ENCODE measurements around the gene CUX1.
"Not testable (repeated sequence)": the region's sequence is repeated elsewhere in the genome, so short reads cannot be mapped to it uniquely, and the experiment has no call there.

CUX1 gene

DNA sequence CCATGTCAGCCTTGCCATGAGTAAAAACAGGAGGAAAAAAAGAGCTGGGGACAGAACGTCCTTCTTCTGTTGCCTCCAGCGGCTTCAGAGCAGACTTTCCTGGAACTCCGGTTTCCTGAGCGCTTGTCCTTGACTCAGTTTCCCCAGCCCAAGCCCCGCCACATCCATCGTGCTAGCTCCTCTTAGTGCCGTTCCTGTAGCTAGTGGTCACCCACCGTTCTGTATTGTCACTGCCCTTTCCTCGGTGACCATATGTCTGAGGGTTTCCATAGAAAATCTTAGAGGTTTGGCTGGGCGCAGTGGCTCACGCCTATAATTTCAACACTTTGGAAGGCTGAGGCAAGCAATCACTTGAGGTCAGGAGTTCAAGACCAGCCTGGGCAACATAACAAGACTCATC is 100.1 kb downstream of the CUX1 start:
- Histone ChIP-seq H3K9ac (ENCODE audit: low read length) (no peak overlapping the region), H3K9me3 (ENCODE audit: control insufficient read depth, low read length) (no peaks in the 10 kb centered on the region), H3K36me3 (ENCODE audit: control insufficient read depth, insufficient read depth, low read length, severe bottlenecking) (peaks cover 17% of the 10 kb centered on the region), H3K4me1 (ENCODE audit: control insufficient read depth, insufficient read depth, low read length) (peaks cover 13% of the 10 kb centered on the region), H3K27me3 (replicated peaks; ENCODE audit: control insufficient read depth, insufficient read depth, low read length) (no peaks in the 10 kb centered on the region), H3K4me3 (ENCODE audit: low read length) (no peak overlapping the region)
- DNase-seq (ENCODE audit: low read depth) = no peak

GRCh38 chr7:101918426-101918825 is 101.0 kb downstream of the CUX1 start:
- Histone ChIP-seq H3K4me1 (ENCODE audit: control insufficient read depth, insufficient read depth, low read length) (peaks cover 10% of the 10 kb centered on the region), H3K36me3 (ENCODE audit: control insufficient read depth, insufficient read depth, low read length, severe bottlenecking) (peaks cover 17% of the 10 kb centered on the region), H3K9ac (ENCODE audit: low read length) (no peak overlapping the region), H3K27me3 (replicated peaks; ENCODE audit: control insufficient read depth, insufficient read depth, low read length) (no peaks in the 10 kb centered on the region), H3K4me3 (ENCODE audit: low read length) (no peak overlapping the region), H3K9me3 (ENCODE audit: control insufficient read depth, low read length) (no peaks in the 10 kb centered on the region)
- no peak for DNase-seq (ENCODE audit: low read depth)

GRCh38 chr7:101919363-101920115 is 102.1 kb downstream of the CUX1 start:
- Histone ChIP-seq H3K4me1 (ENCODE audit: control insufficient read depth, insufficient read depth, low read length) (peaks cover 3% of the 10 kb centered on the region), H3K9ac (ENCODE audit: low read length) (no peak overlapping the region), H3K27me3 (replicated peaks; ENCODE audit: control insufficient read depth, insufficient read depth, low read length) (no peaks in the 10 kb centered on the region), H3K36me3 (ENCODE audit: control insufficient read depth, insufficient read depth, low read length, severe bottlenecking) (peaks cover 17% of the 10 kb centered on the region), H3K4me3 (ENCODE audit: low read length) (no peak overlapping the region), H3K9me3 (ENCODE audit: control insufficient read depth, low read length) (no peaks in the 10 kb centered on the region)
- no peak for DNase-seq (ENCODE audit: low read depth)

DNA sequence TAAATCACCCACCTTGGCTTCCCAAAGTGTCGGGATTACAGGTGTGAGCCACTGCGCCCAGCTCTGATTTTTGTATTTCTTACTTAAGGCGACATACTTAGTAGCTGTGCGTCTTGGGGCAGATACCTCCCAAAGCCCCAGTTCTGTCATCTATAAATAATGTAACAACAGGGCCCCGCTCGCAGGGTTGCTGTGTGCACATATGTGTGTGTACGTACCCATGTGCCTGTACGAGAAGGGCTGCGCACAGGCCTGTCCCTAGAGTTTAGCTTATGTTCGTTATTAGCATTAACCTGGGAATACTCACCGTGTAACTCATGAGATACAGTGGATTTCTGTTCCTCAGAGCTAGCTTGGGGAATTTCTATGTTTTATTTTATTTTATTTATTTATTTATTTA is 103.6 kb downstream of the CUX1 start:
- Histone ChIP-seq H3K9ac (ENCODE audit: low read length) (no peak overlapping the region), H3K4me1 (ENCODE audit: control insufficient read depth, insufficient read depth, low read length) (peaks cover 3% of the 10 kb centered on the region), H3K36me3 (ENCODE audit: control insufficient read depth, insufficient read depth, low read length, severe bottlenecking) (peaks cover 17% of the 10 kb centered on the region), H3K4me3 (ENCODE audit: low read length) (no peak overlapping the region), H3K9me3 (ENCODE audit: control insufficient read depth, low read length) (no peaks in the 10 kb centered on the region), H3K27me3 (replicated peaks; ENCODE audit: control insufficient read depth, insufficient read depth, low read length) (no peaks in the 10 kb centered on the region)
- DNase-seq (ENCODE audit: low read depth) = no peak

- H3K4me1 ChIP-seq (ENCODE audit: control insufficient read depth, insufficient read depth, low read length); H3K4me3 ChIP-seq (ENCODE audit: low read length); H3K9me3 ChIP-seq (ENCODE audit: control insufficient read depth, low read length); H3K9ac ChIP-seq (ENCODE audit: low read length); H3K27me3 ChIP-seq (replicated peaks; ENCODE audit: control insufficient read depth, insufficient read depth, low read length): not testable (repeated sequence)
- peaks cover 13% of the 10 kb centered on the region for H3K36me3 ChIP-seq (ENCODE audit: control insufficient read depth, insufficient read depth, low read length, severe bottlenecking)
- DNase-seq (ENCODE audit: low read depth) = peak; percentile 29
Measured at GRCh38 chr7:101921546-101922489, 104.4 kb downstream of the CUX1 start.

DNA sequence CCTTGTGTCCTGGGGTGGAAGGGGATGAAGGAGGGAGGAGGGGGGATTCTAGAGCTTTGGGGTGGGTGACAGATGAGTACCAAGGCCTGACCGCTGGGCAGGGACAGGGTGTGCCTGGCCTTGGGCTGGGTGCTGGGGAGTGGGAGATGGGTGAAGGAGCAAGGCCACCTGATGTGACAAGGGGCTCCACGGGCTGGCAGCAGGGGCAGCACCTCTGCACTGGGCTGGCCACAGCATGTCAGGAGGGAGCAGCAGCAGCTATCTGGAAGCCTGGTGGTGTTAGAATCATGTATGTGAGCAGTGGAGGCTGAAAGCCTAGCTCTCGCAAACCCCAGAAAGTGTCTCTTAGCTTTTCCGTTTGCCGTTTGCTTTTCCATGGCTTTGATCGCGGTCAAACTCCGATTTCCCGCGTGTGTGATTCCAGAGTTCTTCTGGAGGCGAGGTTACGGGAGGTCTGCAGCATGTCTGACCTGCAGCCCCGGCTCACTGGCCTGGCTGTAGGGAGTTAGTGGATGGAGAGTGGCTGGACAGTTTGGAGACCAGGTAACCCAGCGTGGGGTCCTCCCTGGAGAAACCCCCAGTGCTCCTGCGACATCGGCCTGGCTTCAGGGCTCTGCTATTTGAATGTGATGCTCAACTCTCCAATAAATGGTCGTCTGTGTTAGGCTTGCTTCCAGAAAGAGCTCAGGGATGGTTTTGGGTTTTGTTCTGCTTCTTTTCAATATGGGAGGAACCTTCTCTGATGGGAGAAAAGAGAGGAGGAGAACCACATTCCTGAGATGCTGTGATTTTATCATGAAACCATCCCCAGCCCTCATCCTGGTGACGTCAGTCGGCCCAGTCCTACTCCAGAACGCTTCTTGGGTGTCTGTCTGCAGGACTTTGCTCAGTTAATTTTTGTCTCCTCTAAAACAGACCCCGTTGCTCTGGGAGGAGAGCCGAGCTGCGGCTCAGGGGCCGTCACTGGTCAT is 105.5 kb downstream of the CUX1 start:
- no peaks in the 10 kb centered on the region for H3K4me1 ChIP-seq (ENCODE audit: control insufficient read depth, insufficient read depth, low read length)
- peaks cover 9% of the 10 kb centered on the region for H3K36me3 ChIP-seq (ENCODE audit: control insufficient read depth, insufficient read depth, low read length, severe bottlenecking)
- no peaks in the 10 kb centered on the region for H3K9me3 ChIP-seq (ENCODE audit: control insufficient read depth, low read length)
- H3K27me3 ChIP-seq (replicated peaks; ENCODE audit: control insufficient read depth, insufficient read depth, low read length) = no peaks in the 10 kb centered on the region
- DNase-seq (ENCODE audit: low read depth) = no peak
- H3K9ac ChIP-seq (ENCODE audit: low read length) = no peak overlapping the region
- no peak overlapping the region for H3K4me3 ChIP-seq (ENCODE audit: low read length)

DNA sequence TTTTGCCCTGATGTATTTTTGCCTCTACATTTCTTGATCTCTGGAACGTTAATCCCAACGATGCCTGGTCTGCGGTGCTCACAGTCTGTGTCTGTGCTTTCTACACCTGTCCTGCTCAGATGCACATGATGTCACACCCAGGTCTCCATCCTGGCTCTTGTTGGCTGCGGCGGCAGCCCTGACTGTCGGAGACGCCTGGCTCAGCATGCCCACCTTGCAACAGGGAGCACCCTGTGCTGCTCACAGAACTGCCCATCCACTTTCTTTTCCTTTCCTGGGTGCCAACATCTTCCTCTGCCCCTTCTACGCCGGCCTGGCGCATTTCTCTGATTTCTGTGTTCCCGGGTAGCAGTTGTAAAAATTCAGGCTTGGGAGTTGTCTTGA is 106.2 kb downstream of the CUX1 start:
- H3K27me3 ChIP-seq (replicated peaks; ENCODE audit: control insufficient read depth, insufficient read depth, low read length) = no peaks in the 10 kb centered on the region
- H3K36me3 ChIP-seq (ENCODE audit: control insufficient read depth, insufficient read depth, low read length, severe bottlenecking) = peaks cover 4% of the 10 kb centered on the region
- H3K9me3 ChIP-seq (ENCODE audit: control insufficient read depth, low read length) = no peaks in the 10 kb centered on the region
- H3K4me1 ChIP-seq (ENCODE audit: control insufficient read depth, insufficient read depth, low read length) = no peaks in the 10 kb centered on the region
- H3K9ac ChIP-seq (ENCODE audit: low read length) = no peak overlapping the region
- H3K4me3 ChIP-seq (ENCODE audit: low read length) = no peak overlapping the region
- no peak for DNase-seq (ENCODE audit: low read depth)

- DNase-seq (ENCODE audit: low read depth) = peak; percentile 62
- H3K4me1 ChIP-seq (ENCODE audit: control insufficient read depth, insufficient read depth, low read length) = no peaks in the 10 kb centered on the region
- no peak overlapping the region for H3K9ac ChIP-seq (ENCODE audit: low read length)
- H3K27me3 ChIP-seq (replicated peaks; ENCODE audit: control insufficient read depth, insufficient read depth, low read length) = no peaks in the 10 kb centered on the region
- peaks cover 3% of the 10 kb centered on the region for H3K36me3 ChIP-seq (ENCODE audit: control insufficient read depth, insufficient read depth, low read length, severe bottlenecking)
- no peak overlapping the region for H3K4me3 ChIP-seq (ENCODE audit: low read length)
- H3K9me3 ChIP-seq (ENCODE audit: control insufficient read depth, low read length) = no peaks in the 10 kb centered on the region
Measured at GRCh38 chr7:101924171-101924570, 106.7 kb downstream of the CUX1 start.

- H3K9me3 ChIP-seq (ENCODE audit: control insufficient read depth, low read length) = peaks cover 12% of the 10 kb centered on the region
- no peak for DNase-seq (ENCODE audit: low read depth)
- H3K4me3 ChIP-seq (ENCODE audit: low read length) = no peak overlapping the region
- H3K27me3 ChIP-seq (replicated peaks; ENCODE audit: control insufficient read depth, insufficient read depth, low read length) = no peaks in the 10 kb centered on the region
- no peaks in the 10 kb centered on the region for H3K4me1 ChIP-seq (ENCODE audit: control insufficient read depth, insufficient read depth, low read length)
- H3K36me3 ChIP-seq (ENCODE audit: control insufficient read depth, insufficient read depth, low read length, severe bottlenecking) = no peaks in the 10 kb centered on the region
- H3K9ac ChIP-seq (ENCODE audit: low read length) = no peak overlapping the region
Measured at GRCh38 chr7:101926265-101926664, 108.8 kb downstream of the CUX1 start.

DNA sequence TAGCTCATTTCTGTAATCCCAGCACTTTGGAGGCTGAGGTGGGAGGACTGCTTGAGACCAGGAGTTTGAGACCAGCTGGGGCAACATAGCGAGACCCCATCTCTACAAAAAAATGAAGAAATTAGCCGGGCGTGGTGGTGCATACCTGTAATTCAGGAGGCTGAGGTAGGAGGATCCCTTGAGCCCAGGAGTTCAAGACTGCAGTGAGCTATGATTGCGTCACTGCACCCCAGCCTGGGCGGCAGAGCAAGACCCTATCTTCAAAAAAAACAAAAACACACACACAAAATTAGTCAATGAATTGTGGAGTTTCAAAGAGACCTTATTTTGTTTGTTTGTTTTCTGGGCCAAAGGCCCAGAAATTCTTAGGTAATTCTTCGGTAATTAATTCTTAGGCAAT is 110.0 kb downstream of the CUX1 start:
- no peak for DNase-seq (ENCODE audit: low read depth)
- Histone ChIP-seq H3K36me3 (ENCODE audit: control insufficient read depth, insufficient read depth, low read length, severe bottlenecking) (no peaks in the 10 kb centered on the region), H3K4me3 (ENCODE audit: low read length) (no peak overlapping the region), H3K9ac (ENCODE audit: low read length) (no peak overlapping the region), H3K9me3 (ENCODE audit: control insufficient read depth, low read length) (peaks cover 12% of the 10 kb centered on the region), H3K4me1 (ENCODE audit: control insufficient read depth, insufficient read depth, low read length) (no peaks in the 10 kb centered on the region), H3K27me3 (replicated peaks; ENCODE audit: control insufficient read depth, insufficient read depth, low read length) (no peaks in the 10 kb centered on the region)

DNA sequence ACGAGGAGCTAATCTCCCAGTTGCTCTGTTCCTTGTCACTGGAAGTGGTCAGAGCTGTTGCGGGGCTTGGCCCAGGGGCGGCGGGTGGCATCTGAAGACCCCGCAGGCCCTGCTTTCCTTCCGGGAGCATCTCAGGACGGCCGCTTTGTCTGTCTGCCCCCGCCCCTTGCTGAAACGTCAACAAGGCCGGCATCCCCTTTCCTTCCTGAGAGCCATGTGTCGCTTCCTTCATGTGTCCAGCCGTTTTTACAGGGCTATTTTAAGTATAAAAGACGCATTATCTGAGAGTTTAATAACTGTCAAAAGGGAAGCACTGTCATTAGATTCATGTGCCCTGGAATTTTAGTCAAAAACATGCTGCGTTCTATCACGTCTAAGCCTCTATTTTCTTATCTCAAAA is 110.4 kb downstream of the CUX1 start:
- no peaks in the 10 kb centered on the region for H3K4me1 ChIP-seq (ENCODE audit: control insufficient read depth, insufficient read depth, low read length)
- DNase-seq (ENCODE audit: low read depth) = no peak
- H3K9me3 ChIP-seq (ENCODE audit: control insufficient read depth, low read length) = peaks cover 12% of the 10 kb centered on the region
- no peak overlapping the region for H3K4me3 ChIP-seq (ENCODE audit: low read length)
- no peaks in the 10 kb centered on the region for H3K27me3 ChIP-seq (replicated peaks; ENCODE audit: control insufficient read depth, insufficient read depth, low read length)
- no peak overlapping the region for H3K9ac ChIP-seq (ENCODE audit: low read length)
- no peaks in the 10 kb centered on the region for H3K36me3 ChIP-seq (ENCODE audit: control insufficient read depth, insufficient read depth, low read length, severe bottlenecking)
